Measurements from ENCODE around the gene LCMT2.

The LCMT2 gene

GRCh38 chr15:43316016-43316970 lies 14.1 kb downstream of the LCMT2 start:
- DNase-seq (ENCODE audit: low spot score): no peak
- in situ Hi-C loops (cut with MboI; ENCODE audit: low sequenced_read_pairs, unreplicated experiment): no loop called here
- no peak for TF ChIP-seq CTCF (IDR thresholded peaks at IDR 0.05; ENCODE audit: borderline replicate concordance, control extremely low read depth, extremely low read depth, insufficient read depth, missing control alignments)

DNA sequence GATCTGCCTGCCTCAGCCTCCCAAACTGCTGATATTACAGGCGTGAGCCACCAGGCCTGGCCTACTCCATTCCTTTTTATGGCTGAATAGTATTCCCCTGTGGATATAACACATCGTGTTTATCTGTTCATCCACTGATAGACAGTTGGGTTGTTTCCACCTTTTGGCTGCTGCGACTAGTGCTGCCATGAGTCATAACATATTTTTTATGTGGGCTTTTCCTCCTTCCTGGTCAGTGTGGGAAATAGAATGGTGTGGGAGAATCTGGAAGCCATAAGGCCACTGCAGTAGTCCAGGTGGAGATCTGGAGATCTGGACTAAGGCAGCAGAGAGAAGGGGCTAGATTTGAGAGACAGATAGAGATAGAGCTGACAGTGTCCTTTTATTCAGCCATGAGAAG lies 16.2 kb downstream of the LCMT2 start:
- DNase-seq (ENCODE audit: low spot score): no peak
- no peak for TF ChIP-seq CTCF (IDR thresholded peaks at IDR 0.05; ENCODE audit: borderline replicate concordance, control extremely low read depth, extremely low read depth, insufficient read depth, missing control alignments)
- in situ Hi-C loops (cut with MboI; ENCODE audit: low sequenced_read_pairs, unreplicated experiment): no loop called here

- no peak for DNase-seq (ENCODE audit: low spot score)
- TF ChIP-seq CTCF (IDR thresholded peaks at IDR 0.05; ENCODE audit: borderline replicate concordance, control extremely low read depth, extremely low read depth, insufficient read depth, missing control alignments): no peak
- in situ Hi-C loops (cut with MboI; ENCODE audit: low sequenced_read_pairs, unreplicated experiment): no loop called here
These were observed 18.0 kb downstream of the LCMT2 start for GRCh38 chr15:43312378-43312777.

DNA sequence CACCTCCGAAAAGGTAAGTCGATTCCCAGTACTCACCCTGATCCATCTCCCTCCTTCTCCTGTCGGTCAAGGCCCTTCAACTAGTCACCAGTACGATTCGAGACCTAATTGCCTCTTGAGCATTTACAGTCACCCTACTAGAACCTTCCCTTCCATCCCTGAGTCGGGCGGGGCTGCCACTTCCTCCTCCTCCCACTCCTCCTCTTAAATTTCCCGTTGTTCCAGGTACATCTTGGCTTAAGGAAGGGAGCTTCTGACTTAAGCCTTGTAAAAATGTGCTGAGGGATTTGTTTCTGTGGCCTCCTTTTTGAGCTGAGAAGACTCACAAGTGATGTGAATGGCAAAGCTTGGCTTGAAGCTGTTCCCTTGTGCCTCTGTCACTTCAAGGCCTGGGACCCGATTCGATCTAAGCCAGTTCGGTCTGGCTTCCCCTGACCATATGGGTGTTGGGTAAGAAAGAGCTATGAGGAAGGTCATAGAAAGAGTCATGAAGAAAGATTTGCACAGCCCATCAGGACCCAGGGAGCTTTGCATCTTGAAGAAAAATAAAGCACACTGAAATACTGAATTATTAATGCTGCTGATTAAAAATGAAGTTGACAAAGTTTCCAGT lies 28.1 kb downstream of the LCMT2 start, which contains the start of gene TGM7:
Gene TGM7 (minus strand): TSS at position 51 of the 613 bp plus-strand sequence.
- in situ Hi-C loops (cut with MboI; ENCODE audit: low sequenced_read_pairs, unreplicated experiment): no loop called here
- no peak for TF ChIP-seq CTCF (IDR thresholded peaks at IDR 0.05; ENCODE audit: borderline replicate concordance, control extremely low read depth, extremely low read depth, insufficient read depth, missing control alignments)
- DNase-seq (ENCODE audit: low spot score): no peak

- no peak for TF ChIP-seq CTCF (IDR thresholded peaks at IDR 0.05; ENCODE audit: borderline replicate concordance, control extremely low read depth, extremely low read depth, insufficient read depth, missing control alignments)
- DNase-seq (ENCODE audit: low spot score): no peak
- in situ Hi-C loops (cut with MboI; ENCODE audit: low sequenced_read_pairs, unreplicated experiment): no loop called here
These were observed 30.5 kb downstream of the LCMT2 start for GRCh38 chr15:43299884-43300283.

- TF ChIP-seq CTCF (IDR thresholded peaks at IDR 0.05; ENCODE audit: borderline replicate concordance, control extremely low read depth, extremely low read depth, insufficient read depth, missing control alignments): no peak
- DNase-seq (ENCODE audit: low spot score): no peak
- in situ Hi-C loops (cut with MboI; ENCODE audit: low sequenced_read_pairs, unreplicated experiment): no loop called here
These were observed 31.0 kb downstream of the LCMT2 start for GRCh38 chr15:43299411-43299810.

All from GM13976 (cell line).